Astrocyte (in vitro differentiated cells and primary cell): ENCODE data around the gene CHMP1A.

Source experiments
- CTCF ChIP-seq: IDR thresholded peaks from 2 replicates; pipeline ENCODE4 v1.5.1; 2011; ENCODE audit warnings: low read depth, mild to moderate bottlenecking, inconsistent platforms, low read length, moderate library complexity; ENCODE audit not compliant: insufficient read depth
- EZH2 ChIP-seq: IDR thresholded peaks from 2 replicates; pipeline ENCODE4 v1.6.1; 2012; ENCODE audit warnings: mild to moderate bottlenecking, low read length, inconsistent platforms; ENCODE audit not compliant: insufficient read depth

GRCh38 chr16:89602952-89603590, 54.4 kb downstream of the CHMP1A start:
- TF ChIP-seq CTCF (no peak), EZH2 (no peak)
